AG09309 (cell line): ENCODE data around the gene SGIP1.

Source experiments
- DNase-seq: peaks from one replicate; pipeline ENCODE4 v3.0.0-alpha.2; 2010; ENCODE audit warnings: low read depth
- H3K4me3 ChIP-seq: 2 replicates; pipeline ENCODE4 v1.5.1; 2011; ENCODE audit warnings: mild to moderate bottlenecking, low read depth, low read length, moderate library complexity; ENCODE audit not compliant: control insufficient read depth
- CTCF ChIP-seq: IDR thresholded peaks from 2 replicates; pipeline ENCODE4 v1.5.1; 2011; ENCODE audit warnings: mild to moderate bottlenecking, low read depth, low read length, inconsistent platforms; ENCODE audit not compliant: insufficient read depth, control insufficient read depth; ENCODE audit errors: missing control alignments

The SGIP1 gene

GRCh38 chr1:66770240-66770639, 236.3 kb downstream of the SGIP1 start:
- TF ChIP-seq CTCF = no peak
- DNase-seq = no peak
- H3K4me3 ChIP-seq = no peak overlapping the region

GRCh38 chr1:66770694-66771093, 236.7 kb downstream of the SGIP1 start:
- DNase-seq = no peak
- H3K4me3 ChIP-seq = no peak overlapping the region
- no peak for TF ChIP-seq CTCF

GRCh38 chr1:66773227-66773626, 239.3 kb downstream of the SGIP1 start:
- no peak for DNase-seq
- no peak for TF ChIP-seq CTCF
- H3K4me3 ChIP-seq = no peak overlapping the region

- no peak overlapping the region for H3K4me3 ChIP-seq
- no peak for TF ChIP-seq CTCF
- no peak for DNase-seq
Measured at GRCh38 chr1:66774438-66774837, 240.5 kb downstream of the SGIP1 start.

- no peak for DNase-seq
- TF ChIP-seq CTCF = no peak
- no peak overlapping the region for H3K4me3 ChIP-seq
Measured at GRCh38 chr1:66775646-66776045, 241.7 kb downstream of the SGIP1 start.

- H3K4me3 ChIP-seq = no peak overlapping the region
- DNase-seq = no peak
- TF ChIP-seq CTCF = no peak
Measured at GRCh38 chr1:66777831-66778230, 243.9 kb downstream of the SGIP1 start.

GRCh38 chr1:66778266-66778665, 244.3 kb downstream of the SGIP1 start:
- no peak for DNase-seq
- H3K4me3 ChIP-seq = no peak overlapping the region
- TF ChIP-seq CTCF = no peak
